GM23338 (cell line): Measurements from ENCODE around the gene AGMAT. TPM values are rescaled to one million over a fixed set of nuclear protein-coding genes. Genes with fewer than 3 reads are reported as not detected.

Experiments used
- ATAC-seq: fragments of 200-7000 bp; cut with Tn5 transposase; 3 replicates; pipeline ENCODE4 v1.9.1; 2020
- DNase-seq: peaks from one replicate; pipeline ENCODE4 v3.0.0-alpha.2; 2015; ENCODE audit warnings: low spot score
- H2AFZ ChIP-seq: fragments of 200-600 bp; sonication (generic); 2 replicates; pipeline ENCODE4 v1.8.0; 2016; ENCODE audit warnings: antibody characterized with exemption, mild to moderate bottlenecking, moderate library complexity
- H3F3A ChIP-seq: fragments of 200-600 bp; sonication (generic); replicated peaks from 2 replicates; pipeline ENCODE4 v1.8.0; 2017; ENCODE audit warnings: antibody characterized with exemption, mixed run types, low read depth
- H3K27ac ChIP-seq: fragments of 200-600 bp; sonication (generic); 2 replicates; pipeline ENCODE4 v1.6.1; 2016; ENCODE audit warnings: low read depth
- H3K27me3 ChIP-seq: fragments of 200-600 bp; sonication (generic); 2 replicates; pipeline ENCODE4 v1.8.0; 2016; ENCODE audit warnings: mild to moderate bottlenecking, mixed run types, moderate library complexity; ENCODE audit not compliant: insufficient read depth
- H3K36me3 ChIP-seq: fragments of 200-600 bp; sonication (generic); 2 replicates; pipeline ENCODE4 v1.8.0; 2016; ENCODE audit warnings: mild to moderate bottlenecking; ENCODE audit not compliant: insufficient read depth
- H3K4me1 ChIP-seq: fragments of 200-600 bp; sonication (generic); 2 replicates; pipeline ENCODE4 v1.8.0; 2016; ENCODE audit warnings: mild to moderate bottlenecking, moderate library complexity; ENCODE audit not compliant: insufficient read depth
- H3K4me2 ChIP-seq: fragments of 200-600 bp; sonication (generic); 2 replicates; pipeline ENCODE4 v1.7.1; 2017; ENCODE audit warnings: mixed run types
- H3K4me3 ChIP-seq: fragments of 200-600 bp; sonication (generic); 2 replicates; pipeline ENCODE4 v1.6.1; 2016; ENCODE audit warnings: mixed run types
- H3K79me2 ChIP-seq: fragments of 200-600 bp; sonication (generic); replicated peaks from 2 replicates; pipeline ENCODE4 v1.8.0; 2017; ENCODE audit warnings: mild to moderate bottlenecking; ENCODE audit not compliant: insufficient read depth
- H3K9me2 ChIP-seq: fragments of 200-600 bp; sonication (generic); 2 replicates; pipeline ENCODE4 v1.8.0; 2017; ENCODE audit not compliant: insufficient read depth
- H4K20me1 ChIP-seq: fragments of 200-600 bp; sonication (generic); replicated peaks from 2 replicates; pipeline ENCODE4 v1.8.0; 2017; ENCODE audit warnings: mild to moderate bottlenecking; ENCODE audit not compliant: insufficient read depth
- H3K27ac Mint-ChIP-seq: 2 replicates; pipeline ENCODE4 v1.8.0; 2020; ENCODE audit warnings: inconsistent platforms, mild to moderate bottlenecking, moderate library complexity, mixed read lengths
- H3K27me3 Mint-ChIP-seq: 3 replicates; pipeline ENCODE4 v1.8.0; 2022; ENCODE audit warnings: low read depth, mild to moderate bottlenecking, moderate library complexity, mixed read lengths, inconsistent platforms; ENCODE audit not compliant: insufficient read depth, poor library complexity
- H3K36me3 Mint-ChIP-seq: 3 replicates; pipeline ENCODE4 v1.8.0; 2021; ENCODE audit warnings: low read depth, mild to moderate bottlenecking, inconsistent platforms, moderate library complexity, mixed read lengths
- H3K4me1 Mint-ChIP-seq: 3 replicates; pipeline ENCODE4 v1.8.0; 2020; ENCODE audit warnings: mild to moderate bottlenecking, inconsistent platforms, mixed read lengths
- H3K4me3 Mint-ChIP-seq: 3 replicates; pipeline ENCODE4 v1.8.0; 2021; ENCODE audit warnings: moderate library complexity, mild to moderate bottlenecking, inconsistent platforms, mixed read lengths
- H3K9me3 Mint-ChIP-seq: 3 replicates; pipeline ENCODE4 v1.8.0; 2020; ENCODE audit warnings: moderate library complexity, mild to moderate bottlenecking, inconsistent platforms, mixed read lengths
- CREB1 ChIP-seq: fragments of 250-450 bp; sonication (Bioruptor Pico); IDR thresholded peaks from 2 replicates; pipeline ENCODE4 v1.5.0; 2020; ENCODE audit warnings: low read depth, mild to moderate bottlenecking, moderate library complexity
- CTCF ChIP-seq, 2 experiments: fragments of 200-600 bp in 1 of 2; sonication (generic) in 1 of 2; conservative IDR thresholded peaks; 2 replicates each; pipeline versions ENCODE4 v1.5.1 to v1.6.1; 2016 to 2017; ENCODE audit warnings: antibody characterized with exemption in 2 of 2, low read depth in 2 of 2, mild to moderate bottlenecking in 2 of 2, moderate library complexity in 1 of 2
- ETS1 ChIP-seq: IDR thresholded peaks from 2 replicates; pipeline ENCODE4 v1.6.1; 2016; ENCODE audit warnings: antibody characterized with exemption
- EZH2 ChIP-seq: fragments of 200-600 bp; sonication (generic); IDR thresholded peaks from one replicate; pipeline ENCODE4 v1.8.0; 2017; ENCODE audit warnings: antibody characterized with exemption, mild to moderate bottlenecking, low read depth; ENCODE audit not compliant: unreplicated experiment
- JUNB ChIP-seq: IDR thresholded peaks from one replicate; pipeline ENCODE4 v1.6.1; 2016; ENCODE audit warnings: antibody characterized with exemption; ENCODE audit not compliant: unreplicated experiment
- NANOG ChIP-seq: IDR thresholded peaks from 2 replicates; pipeline ENCODE4 v1.6.1; 2016; ENCODE audit warnings: antibody characterized with exemption, borderline replicate concordance
- POLR2AphosphoS5 ChIP-seq: IDR thresholded peaks from 2 replicates; pipeline ENCODE4 v1.6.1; 2016; ENCODE audit warnings: antibody characterized with exemption, low read depth
- REST ChIP-seq: IDR thresholded peaks from one replicate; pipeline ENCODE4 v1.6.1; 2018; ENCODE audit warnings: antibody characterized with exemption; ENCODE audit not compliant: unreplicated experiment
- STAT1 ChIP-seq: IDR thresholded peaks from one replicate; pipeline ENCODE4 v1.6.1; 2016; ENCODE audit warnings: antibody characterized with exemption; ENCODE audit not compliant: unreplicated experiment
- ZNF114 ChIP-seq: fragments of 250-450 bp; sonication (Bioruptor Pico); IDR thresholded peaks from 2 replicates; pipeline ENCODE4 v1.5.0; 2020; ENCODE audit warnings: mild to moderate bottlenecking, moderate library complexity
- ZNF331 ChIP-seq: fragments of 250-450 bp; sonication (Bioruptor Pico); IDR thresholded peaks from 2 replicates; pipeline ENCODE4 v1.5.0; 2020; ENCODE audit warnings: low read depth, mild to moderate bottlenecking, moderate library complexity
- polyA plus RNA-seq: library from polyadenylated mRNA; unstranded; fragments of >200 nt; fragmentation: Nextera tagmentation; extraction: Ambion mirVana; gene quantifications from 2 replicates; pipeline ENCODE4 v1.2.1, GENCODE V29; 2016
- total RNA-seq: library from RNA; depleted of rRNA; stranded (reverse); fragments of >200 nt; shearing (Covaris generic); gene quantifications from 2 replicates; pipeline ENCODE4 v1.2.3, GENCODE V29; 2014

AGMAT gene
- total and polyA plus RNA-seq, 2 experiments from 2014 or later: 1.8 to 7.4 TPM

GRCh38 chr1:15540186-15540585, 44.7 kb downstream of the AGMAT start (continued):
- TF ChIP-seq CTCF (conservative IDR thresholded peaks at IDR 0.05; ENCODE audit: low read depth in 2 of 2): no peak
- TF ChIP-seq CREB1 (CRISPR knock-in tag): no peak
- no peak for TF ChIP-seq ZNF114 (CRISPR knock-in tag)
- TF ChIP-seq JUNB: no peak
- no peak for TF ChIP-seq ETS1
- TF ChIP-seq EZH2: no peak
- TF ChIP-seq ZNF331 (CRISPR knock-in tag): no peak
- no peak for TF ChIP-seq NANOG
- TF ChIP-seq STAT1: no peak
- no peak for TF ChIP-seq REST
- no peak for TF ChIP-seq POLR2AphosphoS5

- H3K9me3 Mint-ChIP-seq: no peaks in the 10 kb centered on the region
- H3K4me1 Mint-ChIP-seq: no peaks in the 10 kb centered on the region
- H3K4me3 ChIP-seq: no peak overlapping the region
- H3K27ac Mint-ChIP-seq: no peak overlapping the region
- H3K79me2 ChIP-seq: no peaks in the 10 kb centered on the region
- no peaks in the 10 kb centered on the region for H3K4me1 ChIP-seq
- DNase-seq (no peak), ATAC-seq (no peak)
- no peak overlapping the region for H2AFZ ChIP-seq
- no peak overlapping the region for H3K4me2 ChIP-seq
- H3K27me3 Mint-ChIP-seq: peaks cover 2% of the 10 kb centered on the region
- no peak overlapping the region for H3K4me3 Mint-ChIP-seq
- H3K36me3 ChIP-seq: peaks cover 23% of the 10 kb centered on the region
- peaks cover 36% of the 10 kb centered on the region for H3K36me3 Mint-ChIP-seq
- H3K27ac ChIP-seq: no peak overlapping the region
- H3K9me2 ChIP-seq: no peaks in the 10 kb centered on the region
- no peaks in the 10 kb centered on the region; the same call in 1 of the 2 replicates for H4K20me1 ChIP-seq
- no peaks in the 10 kb centered on the region for H3F3A ChIP-seq
- no peaks in the 10 kb centered on the region for H3K27me3 ChIP-seq
- TF ChIP-seq REST (no peak), EZH2 (no peak), CREB1 (CRISPR knock-in tag) (no peak), POLR2AphosphoS5 (no peak)
These were observed 46.1 kb downstream of the AGMAT start for GRCh38 chr1:15538771-15539170.
